Neural progenitor cell (in vitro differentiated cells): ENCODE data around the gene HEXD. TPM values are rescaled to one million over a fixed set of nuclear protein-coding genes. Genes with fewer than 3 reads are reported as not detected.

Source experiments
- DNase-seq: peaks from one replicate; pipeline ENCODE4 v3.0.0-alpha.2; 2016; ENCODE audit warnings: low spot score
- H2AFZ ChIP-seq: fragments of 200-600 bp; sonication (generic); replicated peaks from 2 replicates; pipeline ENCODE4 v1.6.1; 2016; ENCODE audit warnings: antibody characterized with exemption
- H3F3A ChIP-seq: fragments of 200-600 bp; sonication (generic); 2 replicates; pipeline ENCODE4 v1.6.1; 2016; ENCODE audit warnings: antibody characterized with exemption, low read depth
- H3K27ac ChIP-seq: fragments of 200-600 bp; sonication (generic); 2 replicates; pipeline ENCODE4 v1.5.1; 2016; ENCODE audit warnings: mild to moderate bottlenecking
- H3K27me3 ChIP-seq: fragments of 200-600 bp; sonication (generic); 2 replicates; pipeline ENCODE4 v1.6.1; 2016; ENCODE audit warnings: mild to moderate bottlenecking, moderate library complexity
- H3K36me3 ChIP-seq: fragments of 200-600 bp; sonication (generic); 2 replicates; pipeline ENCODE4 v1.5.1; 2016
- H3K4me1 ChIP-seq: fragments of 200-600 bp; sonication (generic); 2 replicates; pipeline ENCODE4 v1.6.1; 2016; ENCODE audit warnings: mixed run types
- H3K4me2 ChIP-seq: fragments of 200-600 bp; sonication (generic); 2 replicates; pipeline ENCODE4 v1.6.1; 2016
- H3K4me3 ChIP-seq: fragments of 200-600 bp; sonication (generic); 2 replicates; pipeline ENCODE4 v1.5.1; 2016
- H3K79me2 ChIP-seq: fragments of 200-600 bp; sonication (generic); 2 replicates; pipeline ENCODE4 v1.6.1; 2016; ENCODE audit warnings: low read depth
- H3K9ac ChIP-seq: fragments of 200-600 bp; sonication (generic); 2 replicates; pipeline ENCODE4 v1.6.1; 2016
- H3K9me3 ChIP-seq: fragments of 200-600 bp; sonication (generic); 2 replicates; pipeline ENCODE4 v1.5.1; 2016; ENCODE audit warnings: low read depth
- H4K20me1 ChIP-seq: fragments of 200-600 bp; sonication (generic); 2 replicates; pipeline ENCODE4 v1.6.1; 2016; ENCODE audit warnings: low read depth
- H3K27ac Mint-ChIP-seq: 3 replicates; pipeline ENCODE4 v1.8.0; 2021; ENCODE audit warnings: mixed read lengths
- H3K27me3 Mint-ChIP-seq: 2 replicates; pipeline ENCODE4 v1.8.0; 2022; ENCODE audit warnings: low read depth, mild to moderate bottlenecking, inconsistent platforms, moderate library complexity, mixed read lengths; ENCODE audit not compliant: insufficient read depth
- H3K36me3 Mint-ChIP-seq: 3 replicates; pipeline ENCODE4 v1.8.0; 2021; ENCODE audit warnings: mixed read lengths
- H3K4me1 Mint-ChIP-seq: 3 replicates; pipeline ENCODE4 v1.8.0; 2021; ENCODE audit warnings: mixed read lengths
- H3K4me3 Mint-ChIP-seq: 3 replicates; pipeline ENCODE4 v1.8.0; 2021; ENCODE audit warnings: mild to moderate bottlenecking, moderate library complexity, mixed read lengths
- H3K9me3 Mint-ChIP-seq: 3 replicates; pipeline ENCODE4 v1.8.0; 2020; ENCODE audit warnings: mixed read lengths
- CTCF ChIP-seq: fragments of 200-600 bp; sonication (generic); IDR thresholded peaks from 2 replicates; pipeline ENCODE4 v1.5.1; 2017; ENCODE audit warnings: antibody characterized with exemption, mild to moderate bottlenecking
- EZH2 ChIP-seq: fragments of 200-600 bp; sonication (generic); IDR thresholded peaks from 2 replicates; pipeline ENCODE4 v1.6.1; 2017; ENCODE audit warnings: antibody characterized with exemption, mild to moderate bottlenecking, moderate library complexity
- EZH2phosphoT487 ChIP-seq: fragments of 200-600 bp; sonication (generic); IDR thresholded peaks from 2 replicates; pipeline ENCODE4 v1.6.1; 2017; ENCODE audit warnings: antibody characterized with exemption
- total RNA-seq: library from RNA; depleted of rRNA; stranded (reverse); fragments of >200 nt; gene quantifications from 2 replicates; pipeline ENCODE4 v1.2.3, GENCODE V29; 2015; ENCODE audit warnings: low replicate concordance

The HEXD gene
- total RNA-seq, 1 donor from 2014 or later = 22.3 TPM

DNA sequence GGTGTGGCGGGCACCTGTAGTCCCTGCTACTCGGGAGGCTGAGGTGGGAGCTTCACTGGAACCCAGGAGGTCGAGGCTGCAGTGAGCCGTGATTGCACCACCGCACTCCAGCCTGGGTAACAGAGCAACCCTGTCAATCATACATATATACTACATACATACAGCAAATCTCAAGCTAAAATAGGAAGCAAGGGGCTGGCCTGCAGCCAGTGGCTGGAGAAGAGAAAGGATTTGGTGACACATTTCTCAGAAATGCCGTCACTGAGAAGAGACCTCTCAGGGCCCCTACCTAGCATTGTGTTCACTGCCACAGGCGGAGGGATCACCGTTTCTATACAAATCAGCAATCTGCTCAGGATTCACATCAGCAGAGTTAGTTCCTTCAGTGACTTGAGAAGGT, 57.3 kb downstream of the HEXD start:
- no peaks in the 10 kb centered on the region for H3F3A ChIP-seq

DNA sequence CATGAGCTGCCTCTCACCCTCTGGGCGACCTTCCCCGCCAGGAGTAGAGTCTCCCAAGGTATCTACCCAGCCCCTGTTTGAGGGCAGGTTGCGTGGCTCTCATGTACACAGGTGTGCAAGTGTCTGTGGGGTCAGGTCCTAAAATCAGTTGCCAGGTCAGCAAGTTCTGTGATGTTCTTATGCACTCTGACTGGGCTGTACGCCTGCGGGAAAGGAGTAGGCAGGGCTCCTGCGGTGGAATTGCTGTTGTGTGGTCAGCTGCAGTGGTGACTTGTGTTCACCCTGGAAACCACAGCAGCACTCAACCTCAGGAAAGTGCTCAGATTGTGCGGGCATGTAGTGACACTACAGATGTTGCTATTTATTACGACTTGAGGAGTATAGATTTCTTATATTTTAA, 59.8 kb downstream of the HEXD start:
- Histone ChIP-seq H3F3A (no peaks in the 10 kb centered on the region), H3K4me3 (no peak overlapping the region), H3K27ac (no peak overlapping the region), H2AFZ (no peak overlapping the region), H3K9ac (no peak overlapping the region), H3K4me1 (no peaks in the 10 kb centered on the region), H3K36me3 (peaks cover 10% of the 10 kb centered on the region), H3K79me2 (no peaks in the 10 kb centered on the region), H4K20me1 (peaks cover 20% of the 10 kb centered on the region), H3K4me2 (no peak overlapping the region), H3K27me3 (no peaks in the 10 kb centered on the region), H3K9me3 (no peaks in the 10 kb centered on the region)
- TF ChIP-seq EZH2 = no peak
- TF ChIP-seq CTCF = no peak
- no peak for TF ChIP-seq EZH2phosphoT487
- peaks cover 2% of the 10 kb centered on the region for H3K27me3 Mint-ChIP-seq
- no peak overlapping the region for H3K27ac Mint-ChIP-seq
- H3K9me3 Mint-ChIP-seq = no peaks in the 10 kb centered on the region
- no peak for DNase-seq
- H3K4me1 Mint-ChIP-seq = no peaks in the 10 kb centered on the region
- no peak overlapping the region for H3K4me3 Mint-ChIP-seq
- peaks cover 27% of the 10 kb centered on the region for H3K36me3 Mint-ChIP-seq

More for the DNA sequence above, 57.3 kb downstream of the HEXD start:
- H3K9ac ChIP-seq = no peak overlapping the region
- no peak overlapping the region for H3K4me3 ChIP-seq
- H3K4me1 ChIP-seq = no peaks in the 10 kb centered on the region
- Mint-ChIP-seq H3K27ac (no peak overlapping the region), H3K9me3 (no peaks in the 10 kb centered on the region), H3K4me3 (no peak overlapping the region), H3K36me3 (peaks cover 28% of the 10 kb centered on the region), H3K4me1 (no peaks in the 10 kb centered on the region), H3K27me3 (peaks cover 2% of the 10 kb centered on the region)
- H2AFZ ChIP-seq = no peak overlapping the region
- TF ChIP-seq EZH2 (no peak), CTCF (no peak), EZH2phosphoT487 (no peak)
- DNase-seq = no peak
- no peak overlapping the region for H3K4me2 ChIP-seq
- no peak overlapping the region for H3K27ac ChIP-seq
- no peaks in the 10 kb centered on the region for H3K79me2 ChIP-seq
- H4K20me1 ChIP-seq = peaks cover 17% of the 10 kb centered on the region
- H3K27me3 ChIP-seq = no peaks in the 10 kb centered on the region
- H3K9me3 ChIP-seq = no peaks in the 10 kb centered on the region
- H3K36me3 ChIP-seq = peaks cover 7% of the 10 kb centered on the region

- Mint-ChIP-seq H3K36me3 (peaks cover 33% of the 10 kb centered on the region), H3K9me3 (no peaks in the 10 kb centered on the region), H3K27ac (no peak overlapping the region), H3K27me3 (peaks cover 2% of the 10 kb centered on the region), H3K4me3 (no peak overlapping the region), H3K4me1 (no peaks in the 10 kb centered on the region)
- H3K27ac ChIP-seq = no peak overlapping the region
- no peak for DNase-seq
- peaks cover 4% of the 10 kb centered on the region for H3K36me3 ChIP-seq
- no peak for TF ChIP-seq EZH2
- no peak for TF ChIP-seq CTCF
- no peak for TF ChIP-seq EZH2phosphoT487
- H3F3A ChIP-seq = no peaks in the 10 kb centered on the region
- H3K9ac ChIP-seq = no peak overlapping the region
- H3K4me1 ChIP-seq = no peaks in the 10 kb centered on the region
- peaks cover 13% of the 10 kb centered on the region for H4K20me1 ChIP-seq
- H2AFZ ChIP-seq = no peak overlapping the region
- H3K9me3 ChIP-seq = no peaks in the 10 kb centered on the region
- H3K27me3 ChIP-seq = no peaks in the 10 kb centered on the region
- no peak overlapping the region for H3K4me2 ChIP-seq
- no peaks in the 10 kb centered on the region for H3K79me2 ChIP-seq
- H3K4me3 ChIP-seq = no peak overlapping the region
These were observed 61.5 kb downstream of the HEXD start for GRCh38 chr17:82479602-82480001.
